ENCODE data around the gene LTK. TPM values are rescaled to one million over a fixed set of nuclear protein-coding genes. Genes with fewer than 3 reads are reported as not detected.

The LTK gene
- total and polyA plus RNA-seq, 2 experiments from 2014 or later: 0.14 TPM; not detected in 1

DNA sequence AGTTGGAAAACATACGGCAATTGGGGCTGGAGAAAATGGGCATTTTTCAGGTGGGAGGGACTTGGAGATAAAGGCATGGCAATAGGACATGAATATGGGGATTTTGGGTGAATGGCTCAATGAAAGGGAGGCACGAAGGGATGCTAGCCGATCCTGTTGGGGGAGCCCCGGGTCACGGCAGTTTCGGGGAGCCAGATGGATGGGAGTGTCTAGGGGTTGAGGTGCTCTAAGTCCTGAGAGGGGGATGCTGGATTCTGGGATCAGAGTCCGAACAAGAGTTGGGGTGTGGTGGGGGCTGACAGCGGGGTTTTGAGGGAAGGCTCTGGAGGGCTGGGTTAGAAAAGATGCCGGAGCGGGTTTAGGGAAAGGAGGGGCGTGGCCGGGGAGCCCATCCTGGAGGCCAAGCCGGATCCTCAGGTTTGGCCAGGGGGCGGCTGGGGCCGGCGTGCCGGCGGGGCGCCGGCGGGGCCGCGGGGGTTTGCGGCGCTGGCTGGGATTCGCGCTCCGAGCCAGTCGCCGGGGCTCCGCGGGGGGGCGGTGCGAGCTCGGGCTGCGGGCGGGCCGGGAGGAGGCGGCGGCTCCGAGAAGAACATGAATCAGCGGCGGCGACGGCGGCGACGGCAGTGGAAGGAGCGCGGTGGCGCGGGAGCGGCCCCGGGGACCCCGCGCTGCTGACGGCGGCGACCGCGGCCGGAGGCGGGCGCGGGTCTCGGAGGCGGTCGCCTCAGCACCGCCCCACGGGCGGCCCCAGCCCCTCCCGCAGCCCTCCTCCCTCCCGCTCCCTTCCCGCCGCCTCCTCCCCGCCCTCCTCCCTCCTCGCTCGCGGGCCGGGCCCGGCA is 45.0 kb upstream of the LTK start, which contains the start of gene TYRO3:
TYRO3 (plus strand) TSS at position 813 of the 839 bp plus-strand sequence. CDS start 46 bp downstream, outside the sequence.
- Histone ChIP-seq H2AFZ (peak within 1 kb of the TSS; percentile 86), H3K4me1 (ENCODE audit: insufficient read depth) (peaks cover 48% of the 10 kb centered on the region), H3K4me2 (peak within 1 kb of the TSS; percentile 100), H3K27me3 (ENCODE audit: insufficient read depth) (peaks cover 4% of the 10 kb centered on the region; the same call in 1 of the 2 replicates), H3K4me3 (peak within 1 kb of the TSS; percentile 94), H3K27ac (ENCODE audit: low read depth) (peak within 1 kb of the TSS; percentile 91), H4K20me1 (replicated peaks; ENCODE audit: insufficient read depth) (no peaks in the 10 kb centered on the region; the same call in 1 of the 2 replicates), H3K36me3 (ENCODE audit: insufficient read depth) (0 out of 2 replicates have a peak, but pooled peaks cover 2% of the 10 kb centered on the region), H3K79me2 (replicated peaks; ENCODE audit: insufficient read depth) (peaks cover 17% of the 10 kb centered on the region), H3K9me2 (ENCODE audit: insufficient read depth) (no peaks in the 10 kb centered on the region), H3F3A (replicated peaks; ENCODE audit: low read depth) (peaks cover 9% of the 10 kb centered on the region)
- TF ChIP-seq, protein P1, sequence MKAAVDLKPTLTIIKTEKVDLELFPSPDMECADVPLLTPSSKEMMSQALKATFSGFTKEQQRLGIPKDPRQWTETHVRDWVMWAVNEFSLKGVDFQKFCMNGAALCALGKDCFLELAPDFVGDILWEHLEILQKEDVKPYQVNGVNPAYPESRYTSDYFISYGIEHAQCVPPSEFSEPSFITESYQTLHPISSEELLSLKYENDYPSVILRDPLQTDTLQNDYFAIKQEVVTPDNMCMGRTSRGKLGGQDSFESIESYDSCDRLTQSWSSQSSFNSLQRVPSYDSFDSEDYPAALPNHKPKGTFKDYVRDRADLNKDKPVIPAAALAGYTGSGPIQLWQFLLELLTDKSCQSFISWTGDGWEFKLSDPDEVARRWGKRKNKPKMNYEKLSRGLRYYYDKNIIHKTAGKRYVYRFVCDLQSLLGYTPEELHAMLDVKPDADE (IDR thresholded peaks at IDR 0.05): no peak
- no peak for TF ChIP-seq EZH2phosphoT487 (IDR thresholded peaks at IDR 0.05; ENCODE audit: unreplicated experiment)
- no peak for TF ChIP-seq NANOG (IDR thresholded peaks at IDR 0.05; ENCODE audit: borderline replicate concordance)
- TF ChIP-seq ZNF331 (CRISPR knock-in tag; IDR thresholded peaks at IDR 0.05; ENCODE audit: low read depth): no peak
- TF ChIP-seq, protein P2, sequence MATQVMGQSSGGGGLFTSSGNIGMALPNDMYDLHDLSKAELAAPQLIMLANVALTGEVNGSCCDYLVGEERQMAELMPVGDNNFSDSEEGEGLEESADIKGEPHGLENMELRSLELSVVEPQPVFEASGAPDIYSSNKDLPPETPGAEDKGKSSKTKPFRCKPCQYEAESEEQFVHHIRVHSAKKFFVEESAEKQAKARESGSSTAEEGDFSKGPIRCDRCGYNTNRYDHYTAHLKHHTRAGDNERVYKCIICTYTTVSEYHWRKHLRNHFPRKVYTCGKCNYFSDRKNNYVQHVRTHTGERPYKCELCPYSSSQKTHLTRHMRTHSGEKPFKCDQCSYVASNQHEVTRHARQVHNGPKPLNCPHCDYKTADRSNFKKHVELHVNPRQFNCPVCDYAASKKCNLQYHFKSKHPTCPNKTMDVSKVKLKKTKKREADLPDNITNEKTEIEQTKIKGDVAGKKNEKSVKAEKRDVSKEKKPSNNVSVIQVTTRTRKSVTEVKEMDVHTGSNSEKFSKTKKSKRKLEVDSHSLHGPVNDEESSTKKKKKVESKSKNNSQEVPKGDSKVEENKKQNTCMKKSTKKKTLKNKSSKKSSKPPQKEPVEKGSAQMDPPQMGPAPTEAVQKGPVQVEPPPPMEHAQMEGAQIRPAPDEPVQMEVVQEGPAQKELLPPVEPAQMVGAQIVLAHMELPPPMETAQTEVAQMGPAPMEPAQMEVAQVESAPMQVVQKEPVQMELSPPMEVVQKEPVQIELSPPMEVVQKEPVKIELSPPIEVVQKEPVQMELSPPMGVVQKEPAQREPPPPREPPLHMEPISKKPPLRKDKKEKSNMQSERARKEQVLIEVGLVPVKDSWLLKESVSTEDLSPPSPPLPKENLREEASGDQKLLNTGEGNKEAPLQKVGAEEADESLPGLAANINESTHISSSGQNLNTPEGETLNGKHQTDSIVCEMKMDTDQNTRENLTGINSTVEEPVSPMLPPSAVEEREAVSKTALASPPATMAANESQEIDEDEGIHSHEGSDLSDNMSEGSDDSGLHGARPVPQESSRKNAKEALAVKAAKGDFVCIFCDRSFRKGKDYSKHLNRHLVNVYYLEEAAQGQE (IDR thresholded peaks at IDR 0.05; ENCODE audit: unreplicated experiment): no peak
- TF ChIP-seq EZH2 (IDR thresholded peaks at IDR 0.05; ENCODE audit: low read depth, unreplicated experiment): no peak
- no peak for TF ChIP-seq ZNF114 (CRISPR knock-in tag; IDR thresholded peaks at IDR 0.05)
- TF ChIP-seq CREB1 (CRISPR knock-in tag; IDR thresholded peaks at IDR 0.05; ENCODE audit: low read depth): no peak
- TF ChIP-seq STAT1 (IDR thresholded peaks at IDR 0.05; ENCODE audit: unreplicated experiment): no peak
- no peak for TF ChIP-seq JUNB (IDR thresholded peaks at IDR 0.05; ENCODE audit: unreplicated experiment)
- TF ChIP-seq POLR2AphosphoS5 (IDR thresholded peaks at IDR 0.05; ENCODE audit: low read depth): no peak
- TF ChIP-seq, protein P3, sequence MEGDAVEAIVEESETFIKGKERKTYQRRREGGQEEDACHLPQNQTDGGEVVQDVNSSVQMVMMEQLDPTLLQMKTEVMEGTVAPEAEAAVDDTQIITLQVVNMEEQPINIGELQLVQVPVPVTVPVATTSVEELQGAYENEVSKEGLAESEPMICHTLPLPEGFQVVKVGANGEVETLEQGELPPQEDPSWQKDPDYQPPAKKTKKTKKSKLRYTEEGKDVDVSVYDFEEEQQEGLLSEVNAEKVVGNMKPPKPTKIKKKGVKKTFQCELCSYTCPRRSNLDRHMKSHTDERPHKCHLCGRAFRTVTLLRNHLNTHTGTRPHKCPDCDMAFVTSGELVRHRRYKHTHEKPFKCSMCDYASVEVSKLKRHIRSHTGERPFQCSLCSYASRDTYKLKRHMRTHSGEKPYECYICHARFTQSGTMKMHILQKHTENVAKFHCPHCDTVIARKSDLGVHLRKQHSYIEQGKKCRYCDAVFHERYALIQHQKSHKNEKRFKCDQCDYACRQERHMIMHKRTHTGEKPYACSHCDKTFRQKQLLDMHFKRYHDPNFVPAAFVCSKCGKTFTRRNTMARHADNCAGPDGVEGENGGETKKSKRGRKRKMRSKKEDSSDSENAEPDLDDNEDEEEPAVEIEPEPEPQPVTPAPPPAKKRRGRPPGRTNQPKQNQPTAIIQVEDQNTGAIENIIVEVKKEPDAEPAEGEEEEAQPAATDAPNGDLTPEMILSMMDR (conservative IDR thresholded peaks at IDR 0.05; ENCODE audit: low read depth in 2 of 2): no peak; a peak in 1 of 4 replicates
- TF ChIP-seq, protein P4, sequence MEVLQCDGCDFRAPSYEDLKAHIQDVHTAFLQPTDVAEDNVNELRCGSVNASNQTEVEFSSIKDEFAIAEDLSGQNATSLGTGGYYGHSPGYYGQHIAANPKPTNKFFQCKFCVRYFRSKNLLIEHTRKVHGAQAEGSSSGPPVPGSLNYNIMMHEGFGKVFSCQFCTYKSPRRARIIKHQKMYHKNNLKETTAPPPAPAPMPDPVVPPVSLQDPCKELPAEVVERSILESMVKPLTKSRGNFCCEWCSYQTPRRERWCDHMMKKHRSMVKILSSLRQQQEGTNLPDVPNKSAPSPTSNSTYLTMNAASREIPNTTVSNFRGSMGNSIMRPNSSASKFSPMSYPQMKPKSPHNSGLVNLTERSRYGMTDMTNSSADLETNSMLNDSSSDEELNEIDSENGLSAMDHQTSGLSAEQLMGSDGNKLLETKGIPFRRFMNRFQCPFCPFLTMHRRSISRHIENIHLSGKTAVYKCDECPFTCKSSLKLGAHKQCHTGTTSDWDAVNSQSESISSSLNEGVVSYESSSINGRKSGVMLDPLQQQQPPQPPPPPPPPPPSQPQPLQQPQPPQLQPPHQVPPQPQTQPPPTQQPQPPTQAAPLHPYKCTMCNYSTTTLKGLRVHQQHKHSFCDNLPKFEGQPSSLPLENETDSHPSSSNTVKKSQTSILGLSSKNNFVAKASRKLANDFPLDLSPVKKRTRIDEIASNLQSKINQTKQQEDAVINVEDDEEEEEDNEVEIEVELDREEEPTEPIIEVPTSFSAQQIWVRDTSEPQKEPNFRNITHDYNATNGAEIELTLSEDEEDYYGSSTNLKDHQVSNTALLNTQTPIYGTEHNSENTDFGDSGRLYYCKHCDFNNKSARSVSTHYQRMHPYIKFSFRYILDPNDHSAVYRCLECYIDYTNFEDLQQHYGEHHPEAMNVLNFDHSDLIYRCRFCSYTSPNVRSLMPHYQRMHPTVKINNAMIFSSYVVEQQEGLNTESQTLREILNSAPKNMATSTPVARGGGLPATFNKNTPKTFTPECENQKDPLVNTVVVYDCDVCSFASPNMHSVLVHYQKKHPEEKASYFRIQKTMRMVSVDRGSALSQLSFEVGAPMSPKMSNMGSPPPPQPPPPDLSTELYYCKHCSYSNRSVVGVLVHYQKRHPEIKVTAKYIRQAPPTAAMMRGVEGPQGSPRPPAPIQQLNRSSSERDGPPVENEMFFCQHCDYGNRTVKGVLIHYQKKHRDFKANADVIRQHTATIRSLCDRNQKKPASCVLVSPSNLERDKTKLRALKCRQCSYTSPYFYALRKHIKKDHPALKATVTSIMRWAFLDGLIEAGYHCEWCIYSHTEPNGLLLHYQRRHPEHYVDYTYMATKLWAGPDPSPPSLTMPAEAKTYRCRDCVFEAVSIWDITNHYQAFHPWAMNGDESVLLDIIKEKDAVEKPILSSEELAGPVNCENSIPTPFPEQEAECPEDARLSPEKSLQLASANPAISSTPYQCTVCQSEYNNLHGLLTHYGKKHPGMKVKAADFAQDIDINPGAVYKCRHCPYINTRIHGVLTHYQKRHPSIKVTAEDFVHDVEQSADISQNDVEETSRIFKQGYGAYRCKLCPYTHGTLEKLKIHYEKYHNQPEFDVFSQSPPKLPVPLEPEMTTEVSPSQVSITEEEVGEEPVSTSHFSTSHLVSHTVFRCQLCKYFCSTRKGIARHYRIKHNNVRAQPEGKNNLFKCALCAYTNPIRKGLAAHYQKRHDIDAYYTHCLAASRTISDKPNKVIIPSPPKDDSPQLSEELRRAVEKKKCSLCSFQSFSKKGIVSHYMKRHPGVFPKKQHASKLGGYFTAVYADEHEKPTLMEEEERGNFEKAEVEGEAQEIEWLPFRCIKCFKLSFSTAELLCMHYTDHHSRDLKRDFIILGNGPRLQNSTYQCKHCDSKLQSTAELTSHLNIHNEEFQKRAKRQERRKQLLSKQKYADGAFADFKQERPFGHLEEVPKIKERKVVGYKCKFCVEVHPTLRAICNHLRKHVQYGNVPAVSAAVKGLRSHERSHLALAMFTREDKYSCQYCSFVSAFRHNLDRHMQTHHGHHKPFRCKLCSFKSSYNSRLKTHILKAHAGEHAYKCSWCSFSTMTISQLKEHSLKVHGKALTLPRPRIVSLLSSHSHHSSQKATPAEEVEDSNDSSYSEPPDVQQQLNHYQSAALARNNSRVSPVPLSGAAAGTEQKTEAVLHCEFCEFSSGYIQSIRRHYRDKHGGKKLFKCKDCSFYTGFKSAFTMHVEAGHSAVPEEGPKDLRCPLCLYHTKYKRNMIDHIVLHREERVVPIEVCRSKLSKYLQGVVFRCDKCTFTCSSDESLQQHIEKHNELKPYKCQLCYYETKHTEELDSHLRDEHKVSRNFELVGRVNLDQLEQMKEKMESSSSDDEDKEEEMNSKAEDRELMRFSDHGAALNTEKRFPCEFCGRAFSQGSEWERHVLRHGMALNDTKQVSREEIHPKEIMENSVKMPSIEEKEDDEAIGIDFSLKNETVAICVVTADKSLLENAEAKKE (CRISPR knock-in tag; IDR thresholded peaks at IDR 0.05): no peak
- ATAC-seq (peak; percentile 15), DNase-seq (ENCODE audit: low spot score) (peak; percentile 85)
- Mint-ChIP-seq H3K9me3 (no peaks in the 10 kb centered on the region; the same call in 2 of the 3 replicates), H3K36me3 (ENCODE audit: low read depth) (peaks cover 26% of the 10 kb centered on the region), H3K4me3 (peak within 1 kb of the TSS; percentile 89), H3K27me3 (ENCODE audit: insufficient read depth, low read depth, poor library complexity) (peaks cover 15% of the 10 kb centered on the region), H3K27ac (peak within 1 kb of the TSS; percentile 66), H3K4me1 (peaks cover 52% of the 10 kb centered on the region)
